Peyer's patch (tissue), 4 donors: ENCODE measurements around the gene KCTD18.

Source experiments
- POLR2A ChIP-seq, 2 donors: fragments of 450-650 bp; IDR thresholded peaks; one replicate each; pipeline ENCODE4 v1.5.1; 2017; ENCODE audit warnings: antibody characterized with exemption in 2 of 2, mild to moderate bottlenecking in 2 of 2, moderate library complexity in 2 of 2
- TF ChIP-seq, protein P1 (sequence below), 6 experiments: fragments of 450-650 bp in 4 of 6; fragments of 200-600 bp in 2 of 6; sonication (generic) in 1 of 6; IDR thresholded peaks; one replicate each; pipeline ENCODE4 v1.5.1; 2017 to 2019; ENCODE audit warnings: antibody characterized with exemption in 6 of 6, mild to moderate bottlenecking in 3 of 6, moderate library complexity in 1 of 6

DNA sequence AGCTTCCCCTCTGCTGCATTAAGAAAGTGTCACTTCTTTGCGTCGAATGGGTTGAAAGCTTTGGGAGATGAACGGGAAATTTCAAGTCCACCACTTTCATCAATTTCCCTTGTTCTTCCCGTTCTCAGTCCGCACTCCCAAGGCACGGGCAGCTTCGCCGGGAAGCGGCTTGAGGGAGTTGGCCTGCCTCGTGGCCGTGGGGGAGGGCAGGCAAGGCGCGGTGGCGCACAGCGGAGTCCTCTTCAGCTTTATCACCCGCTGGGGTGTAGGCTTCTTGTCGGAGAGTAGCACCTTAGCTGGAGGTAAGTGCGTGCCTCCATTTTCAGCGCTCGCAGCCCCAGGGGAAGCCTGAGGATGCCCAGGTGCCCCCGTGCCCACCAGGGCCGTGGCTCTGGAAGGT lies 19.9 kb downstream of the KCTD18 start:
- TF ChIP-seq, protein P1, sequence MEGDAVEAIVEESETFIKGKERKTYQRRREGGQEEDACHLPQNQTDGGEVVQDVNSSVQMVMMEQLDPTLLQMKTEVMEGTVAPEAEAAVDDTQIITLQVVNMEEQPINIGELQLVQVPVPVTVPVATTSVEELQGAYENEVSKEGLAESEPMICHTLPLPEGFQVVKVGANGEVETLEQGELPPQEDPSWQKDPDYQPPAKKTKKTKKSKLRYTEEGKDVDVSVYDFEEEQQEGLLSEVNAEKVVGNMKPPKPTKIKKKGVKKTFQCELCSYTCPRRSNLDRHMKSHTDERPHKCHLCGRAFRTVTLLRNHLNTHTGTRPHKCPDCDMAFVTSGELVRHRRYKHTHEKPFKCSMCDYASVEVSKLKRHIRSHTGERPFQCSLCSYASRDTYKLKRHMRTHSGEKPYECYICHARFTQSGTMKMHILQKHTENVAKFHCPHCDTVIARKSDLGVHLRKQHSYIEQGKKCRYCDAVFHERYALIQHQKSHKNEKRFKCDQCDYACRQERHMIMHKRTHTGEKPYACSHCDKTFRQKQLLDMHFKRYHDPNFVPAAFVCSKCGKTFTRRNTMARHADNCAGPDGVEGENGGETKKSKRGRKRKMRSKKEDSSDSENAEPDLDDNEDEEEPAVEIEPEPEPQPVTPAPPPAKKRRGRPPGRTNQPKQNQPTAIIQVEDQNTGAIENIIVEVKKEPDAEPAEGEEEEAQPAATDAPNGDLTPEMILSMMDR (IDR thresholded peaks at IDR 0.05): no peak
- no peak for TF ChIP-seq POLR2A (IDR thresholded peaks at IDR 0.05)
